EL (cell line): ENCODE results near the gene TPRA1.

ENCODE experiments used
- DNase-seq: peaks from one replicate; pipeline ENCODE4 v3.0.0-alpha.2; 2016

Gene TPRA1

GRCh38 chr3:127555108-127555507, 35.4 kb downstream of the TPRA1 start:
- DNase-seq = no peak

DNA sequence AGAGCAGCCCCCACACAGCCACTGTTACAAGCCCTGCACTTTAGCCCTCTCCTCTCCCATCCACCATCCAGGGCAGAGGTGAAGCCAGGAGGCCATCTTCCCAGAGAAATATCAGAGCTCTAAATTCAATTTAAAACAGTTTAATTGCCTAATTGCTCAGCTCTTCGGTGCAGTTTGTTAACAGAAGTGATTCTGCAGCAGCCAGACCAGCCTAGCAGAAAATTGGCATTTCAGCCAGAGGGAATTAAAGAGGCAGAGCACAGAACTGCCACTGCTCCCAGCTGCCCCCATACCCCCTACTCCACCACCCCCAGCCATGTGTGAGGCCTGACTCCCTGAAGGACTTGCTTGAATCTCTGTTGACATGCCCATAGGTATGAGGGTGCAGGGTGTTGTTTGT, 38.5 kb downstream of the TPRA1 start:
- DNase-seq = no peak

- DNase-seq = no peak
These were observed 39.4 kb downstream of the TPRA1 start for GRCh38 chr3:127551178-127551577.

- no peak for DNase-seq
These were observed 39.9 kb downstream of the TPRA1 start for GRCh38 chr3:127550468-127551157.

- no peak for DNase-seq
These were observed 40.6 kb downstream of the TPRA1 start for GRCh38 chr3:127549826-127550467.

GRCh38 chr3:127547761-127548605, 42.5 kb downstream of the TPRA1 start:
- peak; percentile 60 for DNase-seq

- DNase-seq = no peak
These were observed 43.4 kb downstream of the TPRA1 start for GRCh38 chr3:127546970-127547733.

DNA sequence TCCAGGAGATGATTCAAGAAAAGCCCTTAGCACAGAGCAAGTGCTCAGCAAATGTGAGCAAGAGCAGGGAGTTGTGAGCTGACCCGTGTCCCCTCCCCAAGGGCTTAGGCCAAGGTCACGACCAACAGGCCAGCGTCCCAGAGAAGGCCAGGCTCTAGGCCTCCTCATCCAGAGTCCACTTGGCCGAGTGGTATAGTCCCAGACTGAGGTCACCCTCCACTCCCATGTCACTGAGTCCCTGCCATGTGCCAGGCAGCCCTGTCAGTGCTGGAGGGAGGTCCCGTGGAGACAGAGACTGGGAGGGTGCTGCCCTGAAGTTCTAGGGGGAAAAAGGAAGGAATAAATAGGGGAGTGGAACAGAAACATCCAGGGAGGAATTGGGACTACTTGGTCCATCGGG, 44.0 kb downstream of the TPRA1 start:
- no peak for DNase-seq

DNA sequence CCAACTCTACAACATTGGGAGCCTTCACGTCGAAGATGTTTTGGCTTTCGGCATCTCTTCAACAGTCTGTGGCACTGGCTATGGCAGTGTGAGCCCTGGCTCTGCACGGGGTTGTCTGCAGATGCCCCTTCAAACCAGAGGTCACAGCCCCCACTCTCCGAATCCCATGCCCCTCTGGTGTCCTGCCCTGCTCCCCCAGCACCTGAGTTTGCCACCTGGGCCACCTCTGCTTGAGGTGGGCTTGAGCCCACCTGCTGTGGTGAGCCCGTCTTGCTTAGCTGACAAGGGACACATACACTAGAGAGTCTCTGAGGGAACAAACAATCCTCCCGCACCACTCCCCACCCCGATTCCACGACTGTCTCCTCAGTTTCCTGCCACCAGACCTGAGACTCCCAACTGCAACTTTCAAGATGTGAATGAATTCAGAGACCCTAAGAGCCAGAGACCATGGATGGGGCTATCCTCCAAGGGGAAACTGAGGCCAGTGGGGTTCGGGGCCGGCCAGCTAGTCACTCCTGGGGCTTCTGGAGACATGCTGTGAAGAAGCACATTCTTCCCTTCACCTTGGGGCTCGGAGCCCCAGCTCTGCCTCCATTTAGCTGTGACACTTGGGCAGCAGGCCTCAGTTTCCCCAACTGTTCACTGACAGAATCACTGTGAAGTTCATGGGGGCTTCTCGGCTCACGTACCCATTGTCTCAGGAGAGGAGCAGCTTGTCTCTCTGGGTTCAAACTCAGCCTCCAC, 44.6 kb downstream of the TPRA1 start:
- no peak for DNase-seq

- DNase-seq = no peak
These were observed 45.3 kb downstream of the TPRA1 start for GRCh38 chr3:127545216-127545615.

DNA sequence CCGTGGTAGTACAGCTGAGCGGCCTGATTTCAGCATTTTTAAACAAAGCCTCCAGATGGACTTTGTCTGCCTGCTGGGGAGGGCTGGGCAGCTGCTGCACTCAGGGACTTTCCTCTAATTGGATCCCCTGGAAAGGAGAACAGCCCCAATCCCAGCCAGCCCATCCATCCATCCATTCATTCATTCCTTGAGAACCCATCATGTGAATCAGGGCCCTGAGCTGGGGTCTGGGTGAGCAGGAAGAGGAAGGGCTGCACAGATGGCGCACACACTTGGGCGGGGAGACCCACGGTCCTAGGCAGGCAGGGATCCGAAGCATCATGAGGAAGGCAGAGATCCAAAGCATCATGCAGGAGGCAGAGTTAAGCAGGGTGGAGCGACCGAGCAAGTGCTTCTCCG, 45.7 kb downstream of the TPRA1 start:
- DNase-seq = no peak

GRCh38 chr3:127544192-127544802, 46.2 kb downstream of the TPRA1 start:
- peak; percentile 63 for DNase-seq

GRCh38 chr3:127543441-127543840, 47.1 kb downstream of the TPRA1 start:
- DNase-seq = no peak

- DNase-seq = no peak
These were observed 48.0 kb downstream of the TPRA1 start for GRCh38 chr3:127542441-127542952.

- no peak for DNase-seq
These were observed 49.2 kb downstream of the TPRA1 start for GRCh38 chr3:127541320-127541719.

DNA sequence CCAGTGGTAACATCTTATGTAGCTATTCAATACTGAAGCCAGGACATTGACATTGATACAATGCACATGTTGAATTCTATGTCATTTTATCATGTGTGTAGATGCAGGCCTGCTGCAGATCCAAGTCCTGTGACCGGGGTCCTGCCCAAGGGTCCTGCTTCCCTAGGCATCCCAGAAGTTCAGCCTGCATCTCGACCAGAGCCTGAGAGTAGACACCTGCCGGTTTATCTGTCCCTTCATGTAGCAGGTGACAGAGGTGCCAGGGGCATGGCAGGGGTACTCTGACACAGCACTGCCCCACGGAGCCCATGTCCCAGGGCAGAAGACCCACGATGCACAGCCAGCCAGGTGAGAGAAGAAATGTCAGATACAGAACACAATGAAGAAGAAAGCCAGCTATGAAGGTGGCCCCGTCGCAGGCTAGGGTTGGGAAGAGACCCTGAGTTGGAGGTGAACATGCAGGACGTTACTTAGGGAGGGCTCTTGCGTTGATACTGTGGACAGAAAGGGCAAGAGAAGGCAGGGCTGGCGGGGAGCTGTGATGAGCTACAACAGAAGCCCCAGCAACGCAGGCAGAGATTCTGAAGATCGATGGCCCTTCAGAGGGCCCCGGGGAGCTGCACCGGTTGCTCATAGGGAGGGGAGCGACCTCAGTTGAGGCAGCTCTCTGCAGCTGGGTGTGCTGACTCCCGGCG, 51.0 kb downstream of the TPRA1 start:
- DNase-seq = no peak

DNA sequence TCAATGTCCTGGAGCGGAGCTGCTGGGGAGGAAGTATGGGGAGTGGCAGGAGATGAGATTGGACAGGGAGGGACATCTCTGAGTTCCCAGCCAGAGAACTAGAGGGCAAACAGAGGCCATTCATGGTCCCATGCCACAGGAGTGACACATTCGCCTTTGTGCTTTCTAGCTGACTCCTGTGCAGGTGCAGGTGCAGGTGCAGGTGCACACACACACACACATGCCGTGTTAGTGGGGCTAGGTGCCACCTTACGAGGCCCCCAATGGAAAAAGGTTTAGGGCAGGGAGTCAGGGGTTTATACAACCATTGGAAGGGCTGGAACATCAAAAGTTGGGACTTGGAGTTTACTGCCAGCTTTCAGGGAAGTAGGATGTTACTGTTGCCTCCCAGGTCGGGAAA, 52.0 kb downstream of the TPRA1 start:
- DNase-seq = no peak

- no peak for DNase-seq
These were observed 53.4 kb downstream of the TPRA1 start for GRCh38 chr3:127536830-127537812.
